K562 (cell line): ENCODE measurements around the gene SFXN3. TPM values are rescaled to one million over a fixed set of nuclear protein-coding genes. Genes with fewer than 3 reads are reported as not detected.

Experiments used
- ATAC-seq: fragments of 200-7000 bp; cut with Tn5 transposase; 3 replicates; pipeline ENCODE4 v1.9.1; 2020; ENCODE audit warnings: moderate library complexity
- BruUV-seq: library from RNA; stranded (reverse); fragments of 400-500 nt; replicated peaks from 2 replicates; lab custom pipeline; 2021; lab: Mats Ljungman, UMichigan
- CTCF ChIA-PET: fragments of 300-600 bp; formaldehyde crosslinking; extraction: SDS; loops from one replicate; lab custom pipeline; 2021; ENCODE audit warnings: low intra/inter-chr PET ratio; lab: Yijun Ruan, JAX
- POLR2A ChIA-PET: fragments of 300-600, 350-650 bp; sonication (Branson Sonifier 250); formaldehyde crosslinking; extraction: SDS; loops from one replicate; lab custom pipeline; 2021; ENCODE audit warnings: antibody characterized with exemption, inconsistent platforms; lab: Yijun Ruan, JAX
- DNase-seq, 4 experiments: peaks; one replicate each; pipeline versions ENCODE4 v3.0.0 to v3.0.0-alpha.2; 2011 to 2018; ENCODE audit warnings: low spot score in 3 of 4, mixed read lengths in 3 of 4; ENCODE audit errors: extremely low read depth in 1 of 4
- FAIRE-seq: peaks from 2 replicates; lab custom pipeline; 2011; peaks lifted over from hg19 to GRCh38; lab: Jason Lieb, UNC
- H2AFZ ChIP-seq: 2 replicates; pipeline ENCODE4 v1.6.0; 2011; ENCODE audit warnings: low read depth, low read length, control low read depth, inconsistent platforms
- H3K27ac ChIP-seq: fragments of 200-600 bp; 3 replicates; pipeline ENCODE4 v1.8.0; 2011; ENCODE audit warnings: low read depth, mild to moderate bottlenecking, control low read depth, inconsistent platforms, low read length, moderate library complexity, mixed read lengths; ENCODE audit errors: extremely low read depth
- H3K27me3 ChIP-seq, 2 experiments: fragments of 300-600 bp in 1 of 2; 2 replicates in 1 of 2; 3 replicates in 1 of 2; pipeline versions ENCODE4 v1.6.0 to v1.8.0; 2011; ENCODE audit warnings: inconsistent platforms in 2 of 2, low read length in 2 of 2, mild to moderate bottlenecking in 1 of 2, mixed read lengths in 1 of 2, moderate library complexity in 1 of 2; ENCODE audit not compliant: control insufficient read depth in 2 of 2, insufficient read depth in 2 of 2
- H3K36me3 ChIP-seq: fragments of 300-600 bp; 3 replicates; pipeline ENCODE4 v1.8.0; 2011; ENCODE audit warnings: mild to moderate bottlenecking, low read length, inconsistent platforms; ENCODE audit not compliant: control insufficient read depth, insufficient read depth
- H3K4me1 ChIP-seq, 2 experiments: fragments of 200-600 bp in 1 of 2; replicated peaks in 1 of 2; 2 replicates in 1 of 2; 3 replicates in 1 of 2; pipeline versions ENCODE4 v1.5.1 to v1.8.0; 2011; ENCODE audit warnings: inconsistent platforms in 2 of 2, low read length in 2 of 2, mild to moderate bottlenecking in 1 of 2, mixed read lengths in 1 of 2, moderate library complexity in 1 of 2; ENCODE audit not compliant: control insufficient read depth in 2 of 2, insufficient read depth in 2 of 2
- H3K4me2 ChIP-seq: 2 replicates; pipeline ENCODE4 v1.6.1; 2011; ENCODE audit warnings: low read length, control low read depth, inconsistent platforms, mixed read lengths; ENCODE audit not compliant: insufficient read depth
- H3K4me3 ChIP-seq: fragments of 200-600 bp; sonication (generic), shearing (Covaris generic); 2 replicates; pipeline ENCODE4 v1.5.1; 2016; ENCODE audit warnings: control low read depth, inconsistent platforms
- H3K79me2 ChIP-seq: fragments of 200-600 bp; 3 replicates; pipeline ENCODE4 v1.8.0; 2011; ENCODE audit warnings: low read length, inconsistent platforms; ENCODE audit not compliant: control insufficient read depth, insufficient read depth
- H3K9ac ChIP-seq, 2 experiments: 2 replicates each; pipeline versions ENCODE4 v1.6.0 to v1.6.1; 2011; ENCODE audit warnings: low read depth in 2 of 2, low read length in 2 of 2, control low read depth in 1 of 2, inconsistent platforms in 1 of 2, mild to moderate bottlenecking in 1 of 2, mixed read lengths in 1 of 2; ENCODE audit not compliant: insufficient read depth in 1 of 2
- H3K9me1 ChIP-seq: one replicate; pipeline ENCODE4 v1.6.0; 2011; ENCODE audit warnings: inconsistent platforms, mild to moderate bottlenecking, low read length, moderate library complexity; ENCODE audit not compliant: control insufficient read depth, insufficient read depth
- H3K9me3 ChIP-seq: replicated peaks from 2 replicates; pipeline ENCODE4 v1.5.1; 2011; ENCODE audit warnings: low read depth, low read length, inconsistent platforms; ENCODE audit not compliant: control insufficient read depth, insufficient read depth
- H4K20me1 ChIP-seq: replicated peaks from 2 replicates; pipeline ENCODE4 v1.6.1; 2011; ENCODE audit warnings: low read length, inconsistent platforms, mixed read lengths; ENCODE audit not compliant: control insufficient read depth, insufficient read depth
- CTBP1 ChIP-seq: fragments of 450-650 bp; IDR thresholded peaks from 2 replicates; pipeline ENCODE4 v1.6.1; 2016; ENCODE audit warnings: borderline replicate concordance
- HDAC3 ChIP-seq: fragments of 450-650 bp; IDR thresholded peaks from 2 replicates; pipeline ENCODE4 v1.6.1; 2018; ENCODE audit warnings: borderline replicate concordance, mild to moderate bottlenecking, moderate library complexity; ENCODE audit not compliant: partially characterized antibody
- HDAC6 ChIP-seq: IDR thresholded peaks from 2 replicates; pipeline ENCODE4 v1.6.1; 2012; ENCODE audit warnings: low read depth, mild to moderate bottlenecking, control low read depth, inconsistent platforms, low read length, moderate library complexity
- HSF4 ChIP-seq: fragments of 250-450 bp; sonication (Bioruptor Pico); IDR thresholded peaks from 2 replicates; pipeline ENCODE4 v2.1.2; 2022; ENCODE audit warnings: mild to moderate bottlenecking, moderate library complexity, borderline replicate concordance
- KAT7 ChIP-seq: sonication (generic); formaldehyde crosslinking; IDR thresholded peaks from 2 replicates; pipeline ENCODE4 v1.8.0; 2022; ENCODE audit warnings: missing genetic modification reagents, mild to moderate bottlenecking, borderline replicate concordance
- NFE2 ChIP-seq: IDR thresholded peaks from 2 replicates; pipeline ENCODE4 v1.6.1; 2014; ENCODE audit warnings: antibody characterized with exemption, low read depth
- SMARCE1 ChIP-seq: fragments of 450-650 bp; IDR thresholded peaks from 2 replicates; pipeline ENCODE4 v1.7.1; 2016; ENCODE audit warnings: mild to moderate bottlenecking
- XRCC3 ChIP-seq: fragments of 450-650 bp; IDR thresholded peaks from 2 replicates; pipeline ENCODE4 v1.6.1; 2017; ENCODE audit warnings: mild to moderate bottlenecking, moderate library complexity
- ZNF695 ChIP-seq: fragments of 450-650 bp; formaldehyde crosslinking; IDR thresholded peaks from 2 replicates; pipeline ENCODE4 v1.4.0; 2020; ENCODE audit warnings: mild to moderate bottlenecking, moderate library complexity
- WGBS: fragments of 100-300 bp; shearing (Covaris generic); methylation state at CpG from one replicate; pipeline ENCODE4 v1.1.6; 2016; ENCODE audit warnings: low coverage, mixed read lengths; ENCODE audit not compliant: insufficient coverage; ENCODE audit errors: missing lambda C conversion rate; 5-methylcytosine and 5-hydroxymethylcytosine counted together
- in situ Hi-C: fragments of 300-500 bp; cut with MboI; formaldehyde crosslinking; loops from 4 replicates; pipeline ENCODE4 v1.15.0; 2018; ENCODE audit warnings: inconsistent platforms, mixed read lengths
- intact Hi-C: fragments of 100-400 bp; cut with micrococcal nuclease; formaldehyde crosslinking; loops from 2 replicates; pipeline ENCODE4 v1.14.2; 2022
- polyA plus RNA-seq, 8 experiments: library from polyadenylated mRNA; depleted of rRNA in 4 of 8; stranded (reverse) in 5 of 8; unstranded in 3 of 8; fragments of >200 nt; fragmentation: Nextera tagmentation in 2 of 8; fragmentation: Illumina TruSeq in 1 of 8; extraction: Ambion mirVana in 2 of 8; extraction: Trizol in 1 of 8; gene quantifications; 2 replicates each; pipeline versions ENCODE4 v1.2.1 to v1.2.3, GENCODE V29; 2011 to 2014; ENCODE audit warnings: inconsistent platforms in 1 of 8, missing spikeins in 1 of 8
- total RNA-seq, 7 experiments: library from RNA; depleted of rRNA in 6 of 7; stranded (reverse); fragments of >200 nt in 6 of 7; fragmentation: Illumina TruSeq in 2 of 7; extraction: Trizol in 2 of 7; gene quantifications; 2 replicates each; pipeline versions ENCODE4 v1.2.1 to v1.2.3, GENCODE V29; 2011 to 2021; ENCODE audit warnings: low replicate concordance in 1 of 7
- TF ChIP-seq, protein P1 (sequence below): fragments of 450-650 bp; IDR thresholded peaks from 2 replicates; pipeline ENCODE4 v1.7.0; 2016; ENCODE audit warnings: borderline replicate concordance
- TF ChIP-seq, protein P2 (sequence below): fragments of 450-650 bp; IDR thresholded peaks from 2 replicates; pipeline ENCODE4 v1.6.1; 2018; ENCODE audit not compliant: partially characterized antibody

The SFXN3 gene
- total and polyA plus RNA-seq, 9 of the 15 experiments (the other 6 are each of a cell fraction or from before 2014, with no cell fraction given) = 0.24 to 4.6 (median 0.86) TPM

DNA sequence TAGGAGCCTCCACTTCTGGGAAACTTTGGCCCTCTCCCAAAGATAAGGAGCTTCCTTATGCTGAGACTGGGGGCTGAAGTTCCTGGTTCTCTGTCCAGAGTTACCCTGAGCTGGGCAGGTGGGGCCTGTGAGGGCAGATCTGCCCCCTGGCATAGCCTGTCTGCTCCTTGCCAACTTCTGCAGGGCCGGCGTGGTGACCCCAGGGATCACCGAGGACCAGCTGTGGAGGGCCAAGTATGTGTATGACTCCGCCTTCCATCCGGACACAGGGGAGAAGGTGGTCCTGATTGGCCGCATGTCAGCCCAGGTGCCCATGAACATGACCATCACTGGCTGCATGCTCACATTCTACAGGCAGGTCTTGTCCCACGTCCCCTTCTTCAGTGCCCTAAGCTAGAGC is 4.3 kb downstream of the SFXN3 start:
- 54% methylated on average over 7 of the region's 7 CpGs for WGBS
- POLR2A ChIA-PET = interaction anchor here (1.4 kb wide), 1 partner anchor 24 kb away, joined by 5 read pairs; no protein-coding TSS in a partner anchor

More for the DNA sequence above, 4.3 kb downstream of the SFXN3 start:
- H2AFZ ChIP-seq = no peak overlapping the region
- H4K20me1 ChIP-seq = no peaks in the 10 kb centered on the region
- H3K9me3 ChIP-seq = no peaks in the 10 kb centered on the region
- TF ChIP-seq, protein P1, sequence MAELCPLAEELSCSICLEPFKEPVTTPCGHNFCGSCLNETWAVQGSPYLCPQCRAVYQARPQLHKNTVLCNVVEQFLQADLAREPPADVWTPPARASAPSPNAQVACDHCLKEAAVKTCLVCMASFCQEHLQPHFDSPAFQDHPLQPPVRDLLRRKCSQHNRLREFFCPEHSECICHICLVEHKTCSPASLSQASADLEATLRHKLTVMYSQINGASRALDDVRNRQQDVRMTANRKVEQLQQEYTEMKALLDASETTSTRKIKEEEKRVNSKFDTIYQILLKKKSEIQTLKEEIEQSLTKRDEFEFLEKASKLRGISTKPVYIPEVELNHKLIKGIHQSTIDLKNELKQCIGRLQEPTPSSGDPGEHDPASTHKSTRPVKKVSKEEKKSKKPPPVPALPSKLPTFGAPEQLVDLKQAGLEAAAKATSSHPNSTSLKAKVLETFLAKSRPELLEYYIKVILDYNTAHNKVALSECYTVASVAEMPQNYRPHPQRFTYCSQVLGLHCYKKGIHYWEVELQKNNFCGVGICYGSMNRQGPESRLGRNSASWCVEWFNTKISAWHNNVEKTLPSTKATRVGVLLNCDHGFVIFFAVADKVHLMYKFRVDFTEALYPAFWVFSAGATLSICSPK = no peak
- TF ChIP-seq CTBP1 (no peak), HDAC3 (no peak), ZNF695 (CRISPR knock-in tag) (no peak), XRCC3 (no peak), HDAC6 (no peak), HSF4 (CRISPR knock-in tag) (no peak), SMARCE1 (no peak), NFE2 (no peak), KAT7 (CRISPR knock-in tag) (no peak)
- TF ChIP-seq, protein P2, sequence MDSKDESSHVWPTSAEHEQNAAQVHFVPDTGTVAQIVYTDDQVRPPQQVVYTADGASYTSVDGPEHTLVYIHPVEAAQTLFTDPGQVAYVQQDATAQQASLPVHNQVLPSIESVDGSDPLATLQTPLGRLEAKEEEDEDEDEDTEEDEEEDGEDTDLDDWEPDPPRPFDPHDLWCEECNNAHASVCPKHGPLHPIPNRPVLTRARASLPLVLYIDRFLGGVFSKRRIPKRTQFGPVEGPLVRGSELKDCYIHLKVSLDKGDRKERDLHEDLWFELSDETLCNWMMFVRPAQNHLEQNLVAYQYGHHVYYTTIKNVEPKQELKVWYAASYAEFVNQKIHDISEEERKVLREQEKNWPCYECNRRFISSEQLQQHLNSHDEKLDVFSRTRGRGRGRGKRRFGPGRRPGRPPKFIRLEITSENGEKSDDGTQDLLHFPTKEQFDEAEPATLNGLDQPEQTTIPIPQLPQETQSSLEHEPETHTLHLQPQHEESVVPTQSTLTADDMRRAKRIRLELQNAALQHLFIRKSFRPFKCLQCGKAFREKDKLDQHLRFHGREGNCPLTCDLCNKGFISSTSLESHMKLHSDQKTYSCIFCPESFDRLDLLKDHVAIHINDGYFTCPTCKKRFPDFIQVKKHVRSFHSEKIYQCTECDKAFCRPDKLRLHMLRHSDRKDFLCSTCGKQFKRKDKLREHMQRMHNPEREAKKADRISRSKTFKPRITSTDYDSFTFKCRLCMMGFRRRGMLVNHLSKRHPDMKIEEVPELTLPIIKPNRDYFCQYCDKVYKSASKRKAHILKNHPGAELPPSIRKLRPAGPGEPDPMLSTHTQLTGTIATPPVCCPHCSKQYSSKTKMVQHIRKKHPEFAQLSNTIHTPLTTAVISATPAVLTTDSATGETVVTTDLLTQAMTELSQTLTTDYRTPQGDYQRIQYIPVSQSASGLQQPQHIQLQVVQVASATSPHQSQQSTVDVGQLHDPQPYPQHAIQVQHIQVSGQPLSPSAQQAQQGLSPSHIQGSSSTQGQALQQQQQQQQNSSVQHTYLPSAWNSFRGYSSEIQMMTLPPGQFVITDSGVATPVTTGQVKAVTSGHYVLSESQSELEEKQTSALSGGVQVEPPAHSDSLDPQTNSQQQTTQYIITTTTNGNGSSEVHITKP = no peak
- TF ChIP-seq, all 486 proteins: peak for 0
- in situ Hi-C loops = no loop called here
- no peak overlapping the region for H3K27ac ChIP-seq
- no TSS peak for BruUV-seq
- H3K27me3 ChIP-seq = no peaks in the 10 kb centered on the region
- DNase-seq (no peak), ATAC-seq (no peak), FAIRE-seq (no peak)
- no peaks in the 10 kb centered on the region for H3K79me2 ChIP-seq
- peaks cover 12 to 34% of the 10 kb centered on the region in 2 experiments; a peak in 4 of 5 replicates for H3K4me1 ChIP-seq
- 0 out of 4 replicates have a peak overlapping the region, but pooled peaks of 1 of the 2 experiments have one; percentile 35 for H3K9ac ChIP-seq
- no peak overlapping the region for H3K4me3 ChIP-seq
- CTCF ChIA-PET = no interaction called here
- intact Hi-C loops = loop anchor here (10.0 kb wide), 1 partner anchor 409 kb away; no protein-coding TSS in a partner anchor
- H3K4me2 ChIP-seq = no peak overlapping the region
- no peaks in the 10 kb centered on the region for H3K9me1 ChIP-seq
- H3K36me3 ChIP-seq = no peaks in the 10 kb centered on the region
